AG04450 (cell line): ENCODE measurements around the gene NEK7. TPM values are rescaled to one million over a fixed set of nuclear protein-coding genes. Genes with fewer than 3 reads are reported as not detected.

Experiments used
- CTCF ChIA-PET: fragments of 300-600, 350-600 bp; formaldehyde crosslinking; extraction: SDS; loops from one replicate; lab custom pipeline; 2022; ENCODE audit warnings: antibody characterized with exemption, inconsistent platforms; lab: Charles Lee
- POLR2A ChIA-PET: fragments of 350-600 bp; formaldehyde crosslinking; extraction: SDS; loops from one replicate; lab custom pipeline; 2021; ENCODE audit warnings: antibody characterized with exemption, inconsistent platforms; lab: Yijun Ruan, JAX
- DNase-seq: peaks from one replicate; pipeline ENCODE4 v3.0.0-alpha.2; 2011; ENCODE audit warnings: low read depth, low spot score
- H3K27ac ChIP-seq: one replicate; pipeline ENCODE4 v1.5.1; 2012; ENCODE audit warnings: low read depth, low read length, control low read depth
- H3K27me3 ChIP-seq: one replicate; pipeline ENCODE4 v1.6.0; 2012; ENCODE audit warnings: low read length; ENCODE audit not compliant: control insufficient read depth, insufficient read depth
- H3K4me3 ChIP-seq: 2 replicates; pipeline ENCODE4 v1.5.1; 2011; ENCODE audit warnings: mild to moderate bottlenecking, low read depth, low read length, control low read depth
- H3K9me3 ChIP-seq: 2 replicates; pipeline ENCODE4 v1.5.1; 2012; ENCODE audit warnings: low read length; ENCODE audit not compliant: control insufficient read depth, insufficient read depth
- CTCF ChIP-seq: IDR thresholded peaks from 2 replicates; pipeline ENCODE4 v1.5.1; 2011; ENCODE audit warnings: low read depth, low read length, control low read depth, inconsistent platforms
- polyA plus RNA-seq: library from polyadenylated mRNA; depleted of rRNA; stranded (reverse); fragments of >200 nt; gene quantifications from 2 replicates; pipeline ENCODE4 v1.2.3, GENCODE V29; 2011

Gene NEK7
- polyA plus RNA-seq, 1 experiment = 147 TPM

GRCh38 chr1:198278943-198279342 is 122.1 kb downstream of the NEK7 start:
- Histone ChIP-seq H3K27ac (no peak overlapping the region), H3K9me3 (no peaks in the 10 kb centered on the region), H3K4me3 (no peak overlapping the region), H3K27me3 (no peaks in the 10 kb centered on the region)
- ChIA-PET POLR2A (no interaction called here), CTCF (interaction anchor here (1.2 kb wide), 1 partner anchor 11 kb away, joined by 3 read pairs; no protein-coding TSS in a partner anchor)
- no peak for TF ChIP-seq CTCF
- no peak for DNase-seq

- ChIA-PET CTCF (no interaction called here), POLR2A (no interaction called here)
- DNase-seq = no peak
- no peak for TF ChIP-seq CTCF
- no peak overlapping the region for H3K4me3 ChIP-seq
- H3K27me3 ChIP-seq = no peaks in the 10 kb centered on the region
- no peak overlapping the region for H3K27ac ChIP-seq
- H3K9me3 ChIP-seq = no peaks in the 10 kb centered on the region
Observed at GRCh38 chr1:198280080-198280479, 123.3 kb downstream of the NEK7 start.

- Histone ChIP-seq H3K4me3 (no peak overlapping the region), H3K27me3 (no peaks in the 10 kb centered on the region), H3K9me3 (no peaks in the 10 kb centered on the region), H3K27ac (no peak overlapping the region)
- TF ChIP-seq CTCF = no peak
- POLR2A ChIA-PET = no interaction called here
- DNase-seq = no peak
- CTCF ChIA-PET = no interaction called here
Observed at GRCh38 chr1:198281911-198282310, 125.1 kb downstream of the NEK7 start.

- no peak for TF ChIP-seq CTCF
- no peaks in the 10 kb centered on the region for H3K9me3 ChIP-seq
- ChIA-PET POLR2A (no interaction called here), CTCF (no interaction called here)
- no peaks in the 10 kb centered on the region for H3K27me3 ChIP-seq
- no peak overlapping the region for H3K27ac ChIP-seq
- H3K4me3 ChIP-seq = no peak overlapping the region
- DNase-seq = no peak
Observed at GRCh38 chr1:198283222-198283621, 126.4 kb downstream of the NEK7 start.

GRCh38 chr1:198287916-198288315 is 131.1 kb downstream of the NEK7 start:
- DNase-seq = no peak
- ChIA-PET CTCF (interaction anchor here (0.6 kb wide), 1 partner anchor 18 kb away, joined by 5 read pairs; no protein-coding TSS in a partner anchor), POLR2A (interaction anchor here (0.6 to 0.9 kb wide), 2 partner anchors 83 to 130 kb away, joined by 3 read pairs; no protein-coding TSS in a partner anchor)
- Histone ChIP-seq H3K9me3 (no peaks in the 10 kb centered on the region), H3K27me3 (no peaks in the 10 kb centered on the region), H3K4me3 (no peak overlapping the region), H3K27ac (no peak overlapping the region)
- TF ChIP-seq CTCF = no peak
